Thoracic aorta endothelial cell (primary cell): ENCODE data around the gene ZNF628. TPM values are rescaled to one million over a fixed set of nuclear protein-coding genes. Genes with fewer than 3 reads are reported as not detected.

Source experiments
- total RNA-seq: library from RNA; depleted of rRNA; stranded (reverse); fragments of >200 nt; gene quantifications from 2 replicates; pipeline ENCODE4 v1.2.3, GENCODE V29; 2012

The ZNF628 gene
- 2.4 and 3.2 TPM in 2 replicates for total RNA-seq

GRCh38 chr19:55476100-55476775 is at the start of gene ZNF628:
Gene ZNF628 (plus strand): TSS chr19:55476617. CDS start chr19:55479911, 3,294 bp downstream.

GRCh38 chr19:55443045-55443823 is 33.2 kb upstream of the ZNF628 start, which contains the start of gene SHISA7:
Gene SHISA7 (minus strand): TSS chr19:55443300. CDS start chr19:55442863, 437 bp downstream.

GRCh38 chr19:55461259-55461973 is 15.0 kb upstream of the ZNF628 start, which contains the start of gene ISOC2:
Gene ISOC2 (minus strand): TSS chr19:55461642. CDS start chr19:55456486, 5,156 bp downstream.

GRCh38 chr19:55464662-55465054 is 11.8 kb upstream of the ZNF628 start, which contains the start of gene C19orf85:
Gene C19orf85 (minus strand): TSS chr19:55464751. CDS start chr19:55464554, 197 bp downstream.

GRCh38 chr19:55484593-55485438 is 8.4 kb downstream of the ZNF628 start, which contains the start of gene NAT14:
Gene NAT14 (plus strand): TSS chr19:55485188. CDS start chr19:55485709, 521 bp downstream.

GRCh38 chr19:55487924-55488687 is 11.7 kb downstream of the ZNF628 start, which contains the start of gene SSC5D:
Gene SSC5D (plus strand): TSS chr19:55488436. CDS start chr19:55488590, 154 bp downstream.

Other genes with a start within 250 kb of the ZNF628 start
- gene TMEM86B, start 247.9 kb upstream of the ZNF628 start, total RNA-seq, result 1.4 and 1.7 TPM in 2 replicates
- 43.8 and 52.8 TPM in 2 replicates for gene PPP6R1, start 217.6 kb upstream of the ZNF628 start, total RNA-seq
- 28.6 and 31.8 TPM in 2 replicates for gene HSPBP1, start 196.5 kb upstream of the ZNF628 start, total RNA-seq
- gene BRSK1, start 192.6 kb upstream of the ZNF628 start, total RNA-seq, result 1.6 TPM in 1 of 2 replicates, not detected in the other
- not detected in 2 replicates for gene TMEM150B, start 151.3 kb upstream of the ZNF628 start, total RNA-seq
- 5.0 and 5.7 TPM in 2 replicates for gene KMT5C, start 136.7 kb upstream of the ZNF628 start, total RNA-seq
- 0.29 TPM in 1 of 2 replicates, not detected in the other for gene COX6B2, start 121.9 kb upstream of the ZNF628 start, total RNA-seq
- gene GARIN5B, start 113.4 kb upstream of the ZNF628 start, total RNA-seq, result not detected in 2 replicates
- not detected in 2 replicates for gene IL11, start 106.2 kb upstream of the ZNF628 start, total RNA-seq
- gene TMEM190, start 99.8 kb upstream of the ZNF628 start, total RNA-seq, result not detected in 2 replicates
- not detected in 2 replicates for gene TMEM238, start 92.3 kb upstream of the ZNF628 start, total RNA-seq
- gene RPL28, start 90.7 kb upstream of the ZNF628 start, total RNA-seq, result 346 and 438 TPM in 2 replicates
- gene UBE2S, start 68.8 kb upstream of the ZNF628 start, total RNA-seq, result 110 and 177 TPM in 2 replicates
- gene SHISA7, start 33.3 kb upstream of the ZNF628 start, total RNA-seq, result not detected in 2 replicates
- gene ISOC2, start 15.0 kb upstream of the ZNF628 start, total RNA-seq, result 33.5 and 43.0 TPM in 2 replicates
- not detected in 2 replicates for gene C19orf85, start 11.9 kb upstream of the ZNF628 start, total RNA-seq
- gene NAT14, start 8.6 kb downstream of the ZNF628 start, total RNA-seq, result 8.9 and 9.6 TPM in 2 replicates
- 0.27 and 0.79 TPM in 2 replicates for gene SSC5D, start 11.8 kb downstream of the ZNF628 start, total RNA-seq
- gene SBK2, start 60.5 kb downstream of the ZNF628 start, total RNA-seq, result not detected in 2 replicates
- 0.27 and 0.65 TPM in 2 replicates for gene SBK3, start 68.9 kb downstream of the ZNF628 start, total RNA-seq
- gene ZNF579, start 104.2 kb downstream of the ZNF628 start, total RNA-seq, result 4.1 and 5.1 TPM in 2 replicates
- 3.2 and 4.2 TPM in 2 replicates for gene FIZ1, start 122.9 kb downstream of the ZNF628 start, total RNA-seq
- gene ZNF524, start 123.7 kb downstream of the ZNF628 start, total RNA-seq, result 7.2 and 9.0 TPM in 2 replicates
- gene ZNF865, start 129.0 kb downstream of the ZNF628 start, total RNA-seq, result 1.6 and 1.8 TPM in 2 replicates
- gene ZNF784, start 147.9 kb downstream of the ZNF628 start, total RNA-seq, result 2.0 and 2.4 TPM in 2 replicates
- 5.1 and 6.7 TPM in 2 replicates for gene ZNF580, start 164.4 kb downstream of the ZNF628 start, total RNA-seq
- 16.4 and 16.7 TPM in 2 replicates for gene ZNF581, start 167.0 kb downstream of the ZNF628 start, total RNA-seq
- gene CCDC106, start 171.6 kb downstream of the ZNF628 start, total RNA-seq, result 8.0 and 8.5 TPM in 2 replicates
- gene U2AF2, start 178.4 kb downstream of the ZNF628 start, total RNA-seq, result 171 and 192 TPM in 2 replicates
- gene EPN1, start 198.6 kb downstream of the ZNF628 start, total RNA-seq, result 74.6 and 86.4 TPM in 2 replicates